ENCODE measurements around the gene TMEM30B. TPM values are rescaled to one million over a fixed set of nuclear protein-coding genes. Genes with fewer than 3 reads are reported as not detected.

TMEM30B gene
- total and polyA plus RNA-seq, 2 of the 8 experiments (the other 6 are each of a cell fraction or from before 2014, with no cell fraction given), result 11.2 to 18.7 TPM

DNA sequence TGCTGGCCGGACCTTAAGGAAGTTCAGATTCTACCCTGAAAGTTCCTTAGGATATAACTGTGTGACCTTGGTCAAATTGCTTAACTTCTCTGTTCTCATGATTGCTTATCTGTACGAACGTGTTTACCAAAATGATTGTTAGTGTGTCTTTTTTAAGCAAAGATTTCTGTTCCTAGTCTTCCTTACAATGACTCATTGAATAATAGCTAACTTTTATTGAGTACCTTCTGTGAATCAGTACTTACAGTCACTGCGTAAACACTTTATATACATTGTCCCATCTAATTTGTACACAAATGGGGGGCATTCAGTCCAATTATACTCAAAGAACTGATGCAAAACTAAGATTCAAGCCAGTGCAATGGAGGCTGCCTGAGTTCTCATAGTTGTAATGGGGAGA is 4.2 kb upstream of the TMEM30B start (continued):
- TF ChIP-seq NANOG (IDR thresholded peaks at IDR 0.05; ENCODE audit: insufficient read depth, low read depth, low read length, poor library complexity, severe bottlenecking) (no peak), SP2 (IDR thresholded peaks at IDR 0.05; ENCODE audit: low read length) (no peak), SAP30 (IDR thresholded peaks at IDR 0.05; ENCODE audit: insufficient read depth, insufficient replicate concordance, low read length) (no peak)

Data from H1 (cell line).